WTC11 (cell line): ENCODE results near the gene SULT2B1. TPM values are rescaled to one million over a fixed set of nuclear protein-coding genes. Genes with fewer than 3 reads are reported as not detected.

ENCODE experiments used
- CREB1 ChIP-seq: sonication (generic); formaldehyde crosslinking; IDR thresholded peaks from 2 replicates; pipeline ENCODE4 v1.8.0; 2023; ENCODE audit warnings: mild to moderate bottlenecking, missing genetic modification reagents
- CREM ChIP-seq: sonication (generic); formaldehyde crosslinking; IDR thresholded peaks from 2 replicates; pipeline ENCODE4 v1.8.1; 2022; ENCODE audit warnings: mild to moderate bottlenecking, missing genetic modification reagents, moderate library complexity
- GABPB1 ChIP-seq: sonication (generic); formaldehyde crosslinking; IDR thresholded peaks from 2 replicates; pipeline ENCODE4 v1.8.1; 2023; ENCODE audit warnings: mild to moderate bottlenecking, missing genetic modification reagents
- JUN ChIP-seq: sonication (generic); formaldehyde crosslinking; IDR thresholded peaks from 2 replicates; pipeline ENCODE4 v1.8.0; 2023; ENCODE audit warnings: mild to moderate bottlenecking, missing genetic modification reagents
- RELA ChIP-seq: sonication (generic); formaldehyde crosslinking; IDR thresholded peaks from 2 replicates; pipeline ENCODE4 v1.8.1; 2022; ENCODE audit warnings: missing genetic modification reagents, mild to moderate bottlenecking, borderline replicate concordance
- SMAD4 ChIP-seq: sonication (generic); formaldehyde crosslinking; IDR thresholded peaks from 2 replicates; pipeline ENCODE4 v1.8.0; 2022; ENCODE audit warnings: mild to moderate bottlenecking, missing genetic modification reagents
- TCF7 ChIP-seq: sonication (generic); formaldehyde crosslinking; IDR thresholded peaks from 2 replicates; pipeline ENCODE4 v1.8.0; 2022; ENCODE audit warnings: mild to moderate bottlenecking, low read depth, missing genetic modification reagents, moderate library complexity
- TEAD1 ChIP-seq: sonication (generic); formaldehyde crosslinking; IDR thresholded peaks from 2 replicates; pipeline ENCODE4 v1.8.0; 2022; ENCODE audit warnings: mild to moderate bottlenecking, missing genetic modification reagents
- ZNF121 ChIP-seq: sonication (generic); formaldehyde crosslinking; IDR thresholded peaks from 2 replicates; pipeline ENCODE4 v1.8.0; 2023; ENCODE audit warnings: missing genetic modification reagents
- ZNF219 ChIP-seq: sonication (generic); formaldehyde crosslinking; IDR thresholded peaks from 2 replicates; pipeline ENCODE4 v1.8.0; 2023; ENCODE audit warnings: missing genetic modification reagents, mild to moderate bottlenecking, borderline replicate concordance
- ZNF232 ChIP-seq: sonication (generic); formaldehyde crosslinking; IDR thresholded peaks from 2 replicates; pipeline ENCODE4 v1.8.0; 2022; ENCODE audit warnings: mild to moderate bottlenecking, missing genetic modification reagents
- total RNA-seq: library from RNA; stranded (reverse); gene quantifications from 3 replicates; pipeline ENCODE4 v1.2.3, GENCODE V29; 2021
- TF ChIP-seq, protein P1 (sequence below): sonication (generic); formaldehyde crosslinking; IDR thresholded peaks from 2 replicates; pipeline ENCODE4 v1.8.1; 2022; ENCODE audit warnings: missing genetic modification reagents, borderline replicate concordance
- TF ChIP-seq, protein P2 (sequence below): sonication (generic); formaldehyde crosslinking; IDR thresholded peaks from 2 replicates; pipeline ENCODE4 v1.8.0; 2022; ENCODE audit warnings: mild to moderate bottlenecking, missing genetic modification reagents
- TF ChIP-seq, protein P3 (sequence below): sonication (generic); formaldehyde crosslinking; IDR thresholded peaks from 2 replicates; pipeline ENCODE4 v1.8.1; 2023; ENCODE audit warnings: mild to moderate bottlenecking, missing genetic modification reagents, borderline replicate concordance
- TF ChIP-seq, protein P4 (sequence below): sonication (generic); formaldehyde crosslinking; IDR thresholded peaks from 2 replicates; pipeline ENCODE4 v1.8.0; 2023; ENCODE audit warnings: missing genetic modification reagents, mild to moderate bottlenecking, borderline replicate concordance
- TF ChIP-seq, protein P5 (sequence below): sonication (generic); formaldehyde crosslinking; IDR thresholded peaks from 2 replicates; pipeline ENCODE4 v1.8.0; 2023; ENCODE audit warnings: missing genetic modification reagents
- TF ChIP-seq, protein P6 (sequence below): fragments of 250-450 bp; sonication (Bioruptor Pico); IDR thresholded peaks from 2 replicates; pipeline ENCODE4 v1.9.0; 2021; ENCODE audit warnings: mild to moderate bottlenecking
- TF ChIP-seq, protein P7 (sequence below): sonication (generic); formaldehyde crosslinking; IDR thresholded peaks from 2 replicates; pipeline ENCODE4 v1.8.0; 2022; ENCODE audit warnings: mild to moderate bottlenecking, missing genetic modification reagents
- TF ChIP-seq, protein P8 (sequence below): fragments of 250-450 bp; sonication (Bioruptor Pico); conservative IDR thresholded peaks from 2 replicates; pipeline ENCODE4 v1.9.0; 2021; ENCODE audit warnings: mild to moderate bottlenecking
- TF ChIP-seq, protein P9 (sequence below): sonication (generic); formaldehyde crosslinking; IDR thresholded peaks from 2 replicates; pipeline ENCODE4 v1.8.0; 2023; ENCODE audit warnings: mild to moderate bottlenecking, missing genetic modification reagents

Gene SULT2B1
- total RNA-seq, 1 experiment from 2014 or later, result 0.96 TPM

DNA sequence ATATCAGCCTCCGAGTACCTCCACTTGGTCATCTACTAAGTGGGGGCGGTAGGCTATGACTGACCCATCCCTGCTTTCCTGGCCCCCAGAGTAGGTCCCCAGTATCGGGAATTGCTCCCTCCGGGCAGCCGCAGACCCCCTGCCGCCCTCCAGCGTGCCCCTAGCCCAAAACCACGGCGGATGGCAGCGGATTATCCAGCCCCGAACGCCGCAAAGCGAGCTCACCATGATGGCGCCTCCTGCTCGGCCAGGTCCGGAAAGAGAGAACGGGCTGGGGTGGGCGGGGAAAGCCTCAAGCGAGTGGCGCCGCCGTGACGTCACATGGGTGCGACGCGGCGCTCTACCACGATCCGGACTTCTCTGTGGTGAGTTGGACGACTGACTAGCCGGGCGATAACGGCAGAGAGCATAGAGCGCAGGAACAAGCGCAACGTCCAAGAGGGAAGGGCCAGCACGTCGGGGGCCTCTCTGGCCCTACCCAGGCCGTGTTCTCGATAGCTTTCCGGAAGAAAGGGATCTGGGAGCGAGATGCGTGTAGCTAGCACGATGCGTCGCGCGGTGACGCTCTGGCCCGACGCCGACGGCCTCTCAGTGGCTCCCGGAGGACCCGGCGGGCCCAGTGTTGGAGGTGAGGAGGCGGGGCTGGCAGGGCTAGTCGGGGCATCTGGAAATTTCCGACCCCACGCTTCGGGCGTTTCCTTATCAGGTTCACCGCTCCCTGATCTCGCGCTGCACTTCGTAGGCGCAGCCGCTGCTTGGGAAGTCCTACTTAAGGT, 67.1 kb downstream of the SULT2B1 start, which contains the start of the genes RPL18 and SPHK2 (continued):
- TF ChIP-seq, protein P1, sequence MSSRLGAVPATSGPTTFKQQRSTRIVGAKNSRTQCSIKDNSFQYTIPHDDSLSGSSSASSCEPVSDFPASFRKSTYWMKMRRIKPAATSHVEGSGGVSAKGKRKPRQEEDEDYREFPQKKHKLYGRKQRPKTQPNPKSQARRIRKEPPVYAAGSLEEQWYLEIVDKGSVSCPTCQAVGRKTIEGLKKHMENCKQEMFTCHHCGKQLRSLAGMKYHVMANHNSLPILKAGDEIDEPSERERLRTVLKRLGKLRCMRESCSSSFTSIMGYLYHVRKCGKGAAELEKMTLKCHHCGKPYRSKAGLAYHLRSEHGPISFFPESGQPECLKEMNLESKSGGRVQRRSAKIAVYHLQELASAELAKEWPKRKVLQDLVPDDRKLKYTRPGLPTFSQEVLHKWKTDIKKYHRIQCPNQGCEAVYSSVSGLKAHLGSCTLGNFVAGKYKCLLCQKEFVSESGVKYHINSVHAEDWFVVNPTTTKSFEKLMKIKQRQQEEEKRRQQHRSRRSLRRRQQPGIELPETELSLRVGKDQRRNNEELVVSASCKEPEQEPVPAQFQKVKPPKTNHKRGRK (CRISPR knock-in tag), result no peak
- TF ChIP-seq TCF7 (CRISPR knock-in tag) (no peak), JUN (CRISPR knock-in tag) (no peak; the same call in 1 of the 2 replicates), CREM (CRISPR knock-in tag) (peak; percentile 100), RELA (CRISPR knock-in tag) (no peak), SMAD4 (CRISPR knock-in tag) (0 out of 2 replicates have a peak, but pooled peaks have one; percentile 4), ZNF219 (CRISPR knock-in tag) (no peak), GABPB1 (CRISPR knock-in tag) (peak; percentile 60), ZNF121 (0 out of 2 replicates have a peak, but pooled peaks have one; percentile 48), TEAD1 (CRISPR knock-in tag) (peak; percentile 47; the same call in 1 of the 2 replicates), CREB1 (peak; percentile 90), ZNF232 (CRISPR knock-in tag) (no peak)
- TF ChIP-seq, protein P2, sequence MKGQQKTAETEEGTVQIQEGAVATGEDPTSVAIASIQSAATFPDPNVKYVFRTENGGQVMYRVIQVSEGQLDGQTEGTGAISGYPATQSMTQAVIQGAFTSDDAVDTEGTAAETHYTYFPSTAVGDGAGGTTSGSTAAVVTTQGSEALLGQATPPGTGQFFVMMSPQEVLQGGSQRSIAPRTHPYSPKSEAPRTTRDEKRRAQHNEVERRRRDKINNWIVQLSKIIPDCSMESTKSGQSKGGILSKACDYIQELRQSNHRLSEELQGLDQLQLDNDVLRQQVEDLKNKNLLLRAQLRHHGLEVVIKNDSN (CRISPR knock-in tag), result peak; percentile 66; the same call in 1 of the 2 replicates
- TF ChIP-seq, protein P3, sequence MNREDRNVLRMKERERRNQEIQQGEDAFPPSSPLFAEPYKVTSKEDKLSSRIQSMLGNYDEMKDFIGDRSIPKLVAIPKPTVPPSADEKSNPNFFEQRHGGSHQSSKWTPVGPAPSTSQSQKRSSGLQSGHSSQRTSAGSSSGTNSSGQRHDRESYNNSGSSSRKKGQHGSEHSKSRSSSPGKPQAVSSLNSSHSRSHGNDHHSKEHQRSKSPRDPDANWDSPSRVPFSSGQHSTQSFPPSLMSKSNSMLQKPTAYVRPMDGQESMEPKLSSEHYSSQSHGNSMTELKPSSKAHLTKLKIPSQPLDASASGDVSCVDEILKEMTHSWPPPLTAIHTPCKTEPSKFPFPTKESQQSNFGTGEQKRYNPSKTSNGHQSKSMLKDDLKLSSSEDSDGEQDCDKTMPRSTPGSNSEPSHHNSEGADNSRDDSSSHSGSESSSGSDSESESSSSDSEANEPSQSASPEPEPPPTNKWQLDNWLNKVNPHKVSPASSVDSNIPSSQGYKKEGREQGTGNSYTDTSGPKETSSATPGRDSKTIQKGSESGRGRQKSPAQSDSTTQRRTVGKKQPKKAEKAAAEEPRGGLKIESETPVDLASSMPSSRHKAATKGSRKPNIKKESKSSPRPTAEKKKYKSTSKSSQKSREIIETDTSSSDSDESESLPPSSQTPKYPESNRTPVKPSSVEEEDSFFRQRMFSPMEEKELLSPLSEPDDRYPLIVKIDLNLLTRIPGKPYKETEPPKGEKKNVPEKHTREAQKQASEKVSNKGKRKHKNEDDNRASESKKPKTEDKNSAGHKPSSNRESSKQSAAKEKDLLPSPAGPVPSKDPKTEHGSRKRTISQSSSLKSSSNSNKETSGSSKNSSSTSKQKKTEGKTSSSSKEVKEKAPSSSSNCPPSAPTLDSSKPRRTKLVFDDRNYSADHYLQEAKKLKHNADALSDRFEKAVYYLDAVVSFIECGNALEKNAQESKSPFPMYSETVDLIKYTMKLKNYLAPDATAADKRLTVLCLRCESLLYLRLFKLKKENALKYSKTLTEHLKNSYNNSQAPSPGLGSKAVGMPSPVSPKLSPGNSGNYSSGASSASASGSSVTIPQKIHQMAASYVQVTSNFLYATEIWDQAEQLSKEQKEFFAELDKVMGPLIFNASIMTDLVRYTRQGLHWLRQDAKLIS (CRISPR knock-in tag), result no peak
- TF ChIP-seq, protein P4, sequence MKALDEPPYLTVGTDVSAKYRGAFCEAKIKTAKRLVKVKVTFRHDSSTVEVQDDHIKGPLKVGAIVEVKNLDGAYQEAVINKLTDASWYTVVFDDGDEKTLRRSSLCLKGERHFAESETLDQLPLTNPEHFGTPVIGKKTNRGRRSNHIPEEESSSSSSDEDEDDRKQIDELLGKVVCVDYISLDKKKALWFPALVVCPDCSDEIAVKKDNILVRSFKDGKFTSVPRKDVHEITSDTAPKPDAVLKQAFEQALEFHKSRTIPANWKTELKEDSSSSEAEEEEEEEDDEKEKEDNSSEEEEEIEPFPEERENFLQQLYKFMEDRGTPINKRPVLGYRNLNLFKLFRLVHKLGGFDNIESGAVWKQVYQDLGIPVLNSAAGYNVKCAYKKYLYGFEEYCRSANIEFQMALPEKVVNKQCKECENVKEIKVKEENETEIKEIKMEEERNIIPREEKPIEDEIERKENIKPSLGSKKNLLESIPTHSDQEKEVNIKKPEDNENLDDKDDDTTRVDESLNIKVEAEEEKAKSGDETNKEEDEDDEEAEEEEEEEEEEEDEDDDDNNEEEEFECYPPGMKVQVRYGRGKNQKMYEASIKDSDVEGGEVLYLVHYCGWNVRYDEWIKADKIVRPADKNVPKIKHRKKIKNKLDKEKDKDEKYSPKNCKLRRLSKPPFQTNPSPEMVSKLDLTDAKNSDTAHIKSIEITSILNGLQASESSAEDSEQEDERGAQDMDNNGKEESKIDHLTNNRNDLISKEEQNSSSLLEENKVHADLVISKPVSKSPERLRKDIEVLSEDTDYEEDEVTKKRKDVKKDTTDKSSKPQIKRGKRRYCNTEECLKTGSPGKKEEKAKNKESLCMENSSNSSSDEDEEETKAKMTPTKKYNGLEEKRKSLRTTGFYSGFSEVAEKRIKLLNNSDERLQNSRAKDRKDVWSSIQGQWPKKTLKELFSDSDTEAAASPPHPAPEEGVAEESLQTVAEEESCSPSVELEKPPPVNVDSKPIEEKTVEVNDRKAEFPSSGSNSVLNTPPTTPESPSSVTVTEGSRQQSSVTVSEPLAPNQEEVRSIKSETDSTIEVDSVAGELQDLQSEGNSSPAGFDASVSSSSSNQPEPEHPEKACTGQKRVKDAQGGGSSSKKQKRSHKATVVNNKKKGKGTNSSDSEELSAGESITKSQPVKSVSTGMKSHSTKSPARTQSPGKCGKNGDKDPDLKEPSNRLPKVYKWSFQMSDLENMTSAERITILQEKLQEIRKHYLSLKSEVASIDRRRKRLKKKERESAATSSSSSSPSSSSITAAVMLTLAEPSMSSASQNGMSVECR (CRISPR knock-in tag), result peak; percentile 72; the same call in 1 of the 2 replicates
- TF ChIP-seq, protein P5, sequence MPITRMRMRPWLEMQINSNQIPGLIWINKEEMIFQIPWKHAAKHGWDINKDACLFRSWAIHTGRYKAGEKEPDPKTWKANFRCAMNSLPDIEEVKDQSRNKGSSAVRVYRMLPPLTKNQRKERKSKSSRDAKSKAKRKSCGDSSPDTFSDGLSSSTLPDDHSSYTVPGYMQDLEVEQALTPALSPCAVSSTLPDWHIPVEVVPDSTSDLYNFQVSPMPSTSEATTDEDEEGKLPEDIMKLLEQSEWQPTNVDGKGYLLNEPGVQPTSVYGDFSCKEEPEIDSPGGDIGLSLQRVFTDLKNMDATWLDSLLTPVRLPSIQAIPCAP (CRISPR knock-in tag), result no peak
- TF ChIP-seq, protein P6, sequence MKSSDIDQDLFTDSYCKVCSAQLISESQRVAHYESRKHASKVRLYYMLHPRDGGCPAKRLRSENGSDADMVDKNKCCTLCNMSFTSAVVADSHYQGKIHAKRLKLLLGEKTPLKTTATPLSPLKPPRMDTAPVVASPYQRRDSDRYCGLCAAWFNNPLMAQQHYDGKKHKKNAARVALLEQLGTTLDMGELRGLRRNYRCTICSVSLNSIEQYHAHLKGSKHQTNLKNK (CRISPR knock-in tag), result no peak
- TF ChIP-seq, protein P7, sequence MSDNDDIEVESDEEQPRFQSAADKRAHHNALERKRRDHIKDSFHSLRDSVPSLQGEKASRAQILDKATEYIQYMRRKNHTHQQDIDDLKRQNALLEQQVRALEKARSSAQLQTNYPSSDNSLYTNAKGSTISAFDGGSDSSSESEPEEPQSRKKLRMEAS (CRISPR knock-in tag), result peak; percentile 97
- TF ChIP-seq, protein P8, sequence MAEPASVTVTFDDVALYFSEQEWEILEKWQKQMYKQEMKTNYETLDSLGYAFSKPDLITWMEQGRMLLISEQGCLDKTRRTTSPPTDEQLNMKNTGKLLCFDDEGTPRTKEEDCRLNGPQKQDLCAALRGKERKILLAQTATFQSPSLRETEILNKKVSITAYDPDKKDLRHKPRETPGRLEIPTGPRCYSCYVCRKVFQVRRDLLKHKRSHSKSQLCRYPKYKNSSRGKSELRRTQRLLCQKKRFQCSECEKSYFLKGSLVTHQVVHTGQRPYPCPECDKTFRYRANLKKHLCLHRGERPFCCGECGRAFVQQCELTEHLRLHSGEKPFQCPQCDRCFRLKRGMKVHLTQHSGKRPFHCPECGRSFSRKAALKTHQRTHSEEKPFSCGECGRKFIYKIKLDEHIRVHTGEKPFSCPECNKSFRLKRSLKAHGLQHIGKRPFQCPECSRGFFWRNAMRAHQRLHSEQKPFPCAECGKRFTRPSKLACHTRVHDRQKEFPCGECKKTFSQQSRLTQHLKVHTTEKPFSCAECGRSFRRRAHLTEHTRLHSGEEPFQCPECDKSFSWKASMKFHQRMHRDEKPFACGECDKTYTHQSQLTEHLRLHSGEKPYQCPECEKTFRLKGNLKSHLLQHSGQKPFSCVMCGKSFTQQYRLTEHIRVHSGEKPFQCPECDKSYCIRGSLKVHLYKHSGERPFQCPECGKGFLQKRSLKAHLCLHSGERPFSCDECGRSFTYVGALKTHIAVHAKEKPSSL, result no peak
- TF ChIP-seq, protein P9, sequence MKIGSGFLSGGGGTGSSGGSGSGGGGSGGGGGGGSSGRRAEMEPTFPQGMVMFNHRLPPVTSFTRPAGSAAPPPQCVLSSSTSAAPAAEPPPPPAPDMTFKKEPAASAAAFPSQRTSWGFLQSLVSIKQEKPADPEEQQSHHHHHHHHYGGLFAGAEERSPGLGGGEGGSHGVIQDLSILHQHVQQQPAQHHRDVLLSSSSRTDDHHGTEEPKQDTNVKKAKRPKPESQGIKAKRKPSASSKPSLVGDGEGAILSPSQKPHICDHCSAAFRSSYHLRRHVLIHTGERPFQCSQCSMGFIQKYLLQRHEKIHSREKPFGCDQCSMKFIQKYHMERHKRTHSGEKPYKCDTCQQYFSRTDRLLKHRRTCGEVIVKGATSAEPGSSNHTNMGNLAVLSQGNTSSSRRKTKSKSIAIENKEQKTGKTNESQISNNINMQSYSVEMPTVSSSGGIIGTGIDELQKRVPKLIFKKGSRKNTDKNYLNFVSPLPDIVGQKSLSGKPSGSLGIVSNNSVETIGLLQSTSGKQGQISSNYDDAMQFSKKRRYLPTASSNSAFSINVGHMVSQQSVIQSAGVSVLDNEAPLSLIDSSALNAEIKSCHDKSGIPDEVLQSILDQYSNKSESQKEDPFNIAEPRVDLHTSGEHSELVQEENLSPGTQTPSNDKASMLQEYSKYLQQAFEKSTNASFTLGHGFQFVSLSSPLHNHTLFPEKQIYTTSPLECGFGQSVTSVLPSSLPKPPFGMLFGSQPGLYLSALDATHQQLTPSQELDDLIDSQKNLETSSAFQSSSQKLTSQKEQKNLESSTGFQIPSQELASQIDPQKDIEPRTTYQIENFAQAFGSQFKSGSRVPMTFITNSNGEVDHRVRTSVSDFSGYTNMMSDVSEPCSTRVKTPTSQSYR (CRISPR knock-in tag), result peak; percentile 65; the same call in 1 of the 2 replicates
